Psoas muscle (tissue), 8 donors: Measurements from ENCODE around the gene ERCC6L2. TPM values are rescaled to one million over a fixed set of nuclear protein-coding genes. Genes with fewer than 3 reads are reported as not detected.

Experiments used
- ATAC-seq, 4 donors: fragments of 200-7000 bp; cut with Tn5 transposase; one replicate each; pipeline ENCODE4 v1.9.1; 2020; ENCODE audit warnings: moderate library complexity in 3 of 4, mild to moderate bottlenecking in 2 of 4
- DNase-seq, 2 donors: peaks; one replicate each; pipeline ENCODE4 v3.0.0-alpha.2; 2020
- H3K27ac ChIP-seq: fragments of 200-600 bp; one replicate; pipeline ENCODE4 v1.8.0; 2022
- H3K27me3 ChIP-seq, 3 donors: fragments of 200-600 bp in 1 of 3; one replicate each; pipeline versions ENCODE4 v1.6.1 to v1.8.0; 2013 to 2022; ENCODE audit warnings: low read length in 2 of 3, mild to moderate bottlenecking in 2 of 3, moderate library complexity in 1 of 3; ENCODE audit not compliant: insufficient read depth in 3 of 3
- H3K36me3 ChIP-seq, 2 donors: fragments of 200-600 bp in 1 of 2; one replicate each; pipeline versions ENCODE4 v1.6.1 to v1.8.0; 2013 to 2022; ENCODE audit warnings: low read depth in 1 of 2, mild to moderate bottlenecking in 1 of 2, moderate library complexity in 1 of 2; ENCODE audit not compliant: insufficient read depth in 1 of 2
- H3K4me1 ChIP-seq: fragments of 200-600 bp; one replicate; pipeline ENCODE4 v1.8.0; 2022
- H3K4me3 ChIP-seq: fragments of 200-600 bp; one replicate; pipeline ENCODE4 v1.8.0; 2022; ENCODE audit warnings: mild to moderate bottlenecking
- H3K9me3 ChIP-seq: fragments of 200-600 bp; one replicate; pipeline ENCODE4 v1.8.0; 2022
- WGBS, 3 donors: extraction: QIAGEN DNeasy Blood & Tissue Kit; methylation state at CpG; one replicate each; pipeline versions ENCODE4 v1.1.6 to v1.1.7; 2013; 5-methylcytosine and 5-hydroxymethylcytosine counted together
- intact Hi-C, 2 donors: fragments of 100-400 bp; cut with DNase I; formaldehyde crosslinking; loops; one replicate each; pipeline versions ENCODE4 v1.11.0 to v1.14.2; 2022
- polyA plus RNA-seq, 3 donors: library from polyadenylated mRNA; stranded (reverse); fragments of 200-250 nt; gene quantifications; one replicate each; pipeline ENCODE4 v1.2.3, GENCODE V29; 2013
- total RNA-seq, 4 donors: library from RNA; stranded (reverse); fragmentation: NEBNext Ultra II Directional in 2 of 4; extraction: Animal tissue kit (Norgen Biotek cat#: 25700) in 2 of 4; gene quantifications; one replicate each; pipeline versions ENCODE4 v1.2.1 to v1.2.4, GENCODE V29; 2021 to 2023
- TF ChIP-seq, protein P1 (sequence below): fragments of 200-600 bp; IDR thresholded peaks from one replicate; pipeline ENCODE4 v1.8.0; 2022; ENCODE audit warnings: antibody characterized with exemption
- donor health status: healthy with polysubstance abuse.
- donor health status: DM: no; HTN: no; CAD: no; lungs with moderate emphysema.
- donor health status: Bipolar disorder and iron deficiency.
- donor health status: healthy.
- donor health status: DM: yes; HTN: yes; CAD: no.
- donor health status: DM: no; HTN: no; CAD: no.
- donor health status: DM: no; HTN: no; CAD: no.
- donor health status: DM: yes; HTN: yes; CAD: no.

The ERCC6L2 gene
- total and polyA plus RNA-seq, 7 donors = 6.9 to 27.1 (median 19.8) TPM

DNA sequence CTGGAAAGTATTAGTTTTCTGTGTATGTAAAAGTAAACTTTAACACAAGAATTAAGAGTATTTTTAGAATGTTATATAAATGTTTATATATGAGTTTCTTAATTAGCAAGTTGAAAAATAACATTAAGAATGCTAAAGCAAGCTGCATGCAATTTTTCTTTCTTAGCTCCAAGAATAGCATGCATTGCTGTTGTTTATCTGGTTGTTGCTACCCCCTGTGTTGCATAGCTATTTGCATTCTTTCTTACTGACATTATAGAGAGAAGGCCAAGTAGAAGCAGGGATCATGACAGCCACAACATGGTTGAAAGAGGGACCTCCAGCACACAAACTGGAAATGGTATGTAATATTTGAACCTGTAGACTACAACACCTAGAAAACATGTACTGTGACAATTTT is 94.8 kb downstream of the ERCC6L2 start:
- H3K9me3 ChIP-seq = no peaks in the 10 kb centered on the region
- no peak overlapping the region for H3K27ac ChIP-seq
- intact Hi-C loops = no loop called here
- ATAC-seq (no peak), DNase-seq (no peak)
- no peaks in the 10 kb centered on the region for H3K27me3 ChIP-seq
- H3K4me3 ChIP-seq = no peak overlapping the region
- H3K4me1 ChIP-seq = no peaks in the 10 kb centered on the region
- TF ChIP-seq, protein P1, sequence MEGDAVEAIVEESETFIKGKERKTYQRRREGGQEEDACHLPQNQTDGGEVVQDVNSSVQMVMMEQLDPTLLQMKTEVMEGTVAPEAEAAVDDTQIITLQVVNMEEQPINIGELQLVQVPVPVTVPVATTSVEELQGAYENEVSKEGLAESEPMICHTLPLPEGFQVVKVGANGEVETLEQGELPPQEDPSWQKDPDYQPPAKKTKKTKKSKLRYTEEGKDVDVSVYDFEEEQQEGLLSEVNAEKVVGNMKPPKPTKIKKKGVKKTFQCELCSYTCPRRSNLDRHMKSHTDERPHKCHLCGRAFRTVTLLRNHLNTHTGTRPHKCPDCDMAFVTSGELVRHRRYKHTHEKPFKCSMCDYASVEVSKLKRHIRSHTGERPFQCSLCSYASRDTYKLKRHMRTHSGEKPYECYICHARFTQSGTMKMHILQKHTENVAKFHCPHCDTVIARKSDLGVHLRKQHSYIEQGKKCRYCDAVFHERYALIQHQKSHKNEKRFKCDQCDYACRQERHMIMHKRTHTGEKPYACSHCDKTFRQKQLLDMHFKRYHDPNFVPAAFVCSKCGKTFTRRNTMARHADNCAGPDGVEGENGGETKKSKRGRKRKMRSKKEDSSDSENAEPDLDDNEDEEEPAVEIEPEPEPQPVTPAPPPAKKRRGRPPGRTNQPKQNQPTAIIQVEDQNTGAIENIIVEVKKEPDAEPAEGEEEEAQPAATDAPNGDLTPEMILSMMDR = no peak
- peaks cover 0 to 69% of the 10 kb centered on the region in 2 donors for H3K36me3 ChIP-seq

DNA sequence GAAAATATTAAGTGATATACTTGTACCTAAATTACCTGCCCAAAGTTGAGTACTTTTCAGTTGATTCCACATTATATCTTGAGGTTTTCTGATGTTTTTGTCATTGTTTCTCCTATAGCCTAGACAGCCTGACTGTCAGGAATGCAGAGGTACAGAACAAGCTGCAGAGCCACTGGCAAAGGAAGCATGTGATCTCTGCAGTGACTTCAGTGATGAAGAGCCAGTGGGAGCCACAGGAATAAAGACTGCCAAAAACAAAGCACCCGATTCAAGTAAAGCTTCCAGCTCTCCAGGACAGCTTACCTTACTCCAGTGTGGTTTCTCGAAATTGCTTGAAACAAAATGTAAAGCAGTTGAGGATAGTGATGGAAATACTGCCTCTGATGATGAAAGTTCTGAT is 96.3 kb downstream of the ERCC6L2 start:
- no peaks in the 10 kb centered on the region for H3K27me3 ChIP-seq
- intact Hi-C loops = no loop called here
- 73 to 79% (median 77%) methylated on average over 2 of the region's 2 CpGs for WGBS, 3 donors
- H3K4me3 ChIP-seq = no peak overlapping the region
- no peak overlapping the region for H3K27ac ChIP-seq
- peaks cover 0 to 66% of the 10 kb centered on the region in 2 donors for H3K36me3 ChIP-seq
- no peak for ATAC-seq
- no peaks in the 10 kb centered on the region for H3K9me3 ChIP-seq
- no peaks in the 10 kb centered on the region for H3K4me1 ChIP-seq
- TF ChIP-seq, protein P1 = no peak
- no peak for DNase-seq

DNA sequence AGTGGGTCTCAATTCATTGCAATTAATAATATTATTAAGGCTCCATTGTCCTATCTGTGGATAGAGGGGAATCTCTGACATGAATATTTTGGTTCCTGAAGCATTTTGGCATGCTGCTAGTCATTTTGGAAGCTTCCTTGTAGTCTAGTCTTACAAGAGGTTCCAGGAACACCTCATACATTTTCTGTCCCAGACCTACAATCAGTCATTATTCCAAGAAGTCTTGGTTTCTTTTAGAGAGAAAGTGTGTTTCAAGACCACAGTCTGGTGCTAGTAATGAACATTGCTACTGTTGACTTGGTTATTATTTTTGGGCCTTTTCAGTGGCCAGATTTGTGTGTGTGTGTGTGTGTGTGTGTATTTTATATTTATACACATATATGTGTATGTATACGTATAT is 98.9 kb downstream of the ERCC6L2 start:
- no peak for DNase-seq
- no peak overlapping the region for H3K27ac ChIP-seq
- WGBS, 3 donors = 94 to 99% (median 97%) methylated on average over 1 of the region's 1 CpG

DNA sequence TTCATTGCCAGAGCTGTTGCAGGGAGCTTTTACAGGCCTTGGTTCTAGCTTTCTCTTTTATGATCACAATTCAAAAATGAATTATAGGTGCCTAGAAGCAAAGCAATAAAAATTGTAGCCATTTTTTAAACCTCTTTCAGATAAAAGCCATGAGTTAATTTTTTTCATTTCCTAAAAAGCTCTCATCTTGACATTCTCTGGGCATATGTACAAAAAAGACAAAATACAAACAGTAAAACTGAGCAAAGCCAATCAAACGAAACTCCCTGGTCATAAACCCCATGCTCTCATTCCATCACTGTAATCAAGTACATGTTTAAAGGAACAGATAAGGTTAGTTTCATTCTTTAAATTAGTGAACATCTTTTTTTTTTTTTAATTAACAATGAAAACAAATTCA is 101.9 kb downstream of the ERCC6L2 start:
- TF ChIP-seq, protein P1 = no peak
- Histone ChIP-seq H3K27ac (no peak overlapping the region), H3K4me1 (no peaks in the 10 kb centered on the region), H3K9me3 (no peaks in the 10 kb centered on the region), H3K36me3 (peaks cover 0 to 57% of the 10 kb centered on the region in 2 donors), H3K27me3 (no peaks in the 10 kb centered on the region), H3K4me3 (no peak overlapping the region)
- DNase-seq (no peak), ATAC-seq (no peak)
- intact Hi-C loops = no loop called here
- 91 to 94% (median 91%) methylated on average over 1 of the region's 1 CpG for WGBS, 3 donors

More for the DNA sequence above, 98.9 kb downstream of the ERCC6L2 start:
- no peaks in the 10 kb centered on the region for H3K4me1 ChIP-seq
- TF ChIP-seq, protein P1 = no peak
- no peak for ATAC-seq
- H3K27me3 ChIP-seq = no peaks in the 10 kb centered on the region
- H3K36me3 ChIP-seq = peaks cover 0 to 75% of the 10 kb centered on the region in 2 donors
- intact Hi-C loops = no loop called here
- no peaks in the 10 kb centered on the region for H3K9me3 ChIP-seq
- H3K4me3 ChIP-seq = no peak overlapping the region

DNA sequence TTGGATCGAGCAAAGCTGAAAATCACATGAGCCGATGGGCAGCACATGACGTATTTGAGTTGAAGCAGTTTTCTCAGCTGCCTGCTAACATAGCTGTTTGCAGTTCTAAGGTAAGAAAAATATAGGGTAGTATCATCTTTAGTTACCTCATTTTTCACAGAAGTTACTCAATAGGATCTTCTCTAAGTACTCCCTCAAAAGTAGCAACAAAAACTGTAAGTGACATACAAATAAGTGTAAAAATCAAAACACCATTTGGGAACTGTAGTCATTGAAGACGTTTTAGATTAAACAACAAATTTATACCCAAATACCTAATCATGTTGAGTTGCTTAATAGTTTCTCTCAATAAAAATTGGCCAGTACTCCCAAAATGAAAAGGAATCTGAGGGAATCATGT is 102.6 kb downstream of the ERCC6L2 start:
- DNase-seq = no peak
- no peaks in the 10 kb centered on the region for H3K4me1 ChIP-seq
- peaks cover 0 to 49% of the 10 kb centered on the region in 2 donors for H3K36me3 ChIP-seq
- H3K27me3 ChIP-seq = no peaks in the 10 kb centered on the region
- WGBS, 3 donors = 89 to 93% (median 91%) methylated on average over 4 of the region's 4 CpGs
- no peak for ATAC-seq
- TF ChIP-seq, protein P1 = no peak
- H3K4me3 ChIP-seq = no peak overlapping the region
- intact Hi-C loops = no loop called here
- no peaks in the 10 kb centered on the region for H3K9me3 ChIP-seq
- H3K27ac ChIP-seq = no peak overlapping the region
